Naive thymus-derived CD4-positive, alpha-beta T cell (primary cell): Measurements from ENCODE around the gene LGR5. TPM values are rescaled to one million over a fixed set of nuclear protein-coding genes. Genes with fewer than 3 reads are reported as not detected.

Source experiments
- ATAC-seq: fragments of 150-1000 bp; cut with Tn5 transposase; 2 replicates; pipeline ENCODE4 v1.10.0; 2021; ENCODE audit warnings: mild to moderate bottlenecking, moderate library complexity
- CTCF ChIA-PET: fragments of 350-600 bp; sonication (Branson Sonifier 250); formaldehyde crosslinking; loops from one replicate; lab custom pipeline; 2021; ENCODE audit warnings: antibody characterized with exemption; lab: Charles Lee
- POLR2A ChIA-PET: fragments of 350-600 bp; sonication (Branson Sonifier 250); formaldehyde crosslinking; loops from one replicate; lab custom pipeline; 2021; ENCODE audit warnings: antibody characterized with exemption, inconsistent platforms; lab: Charles Lee
- DNase-seq, 9 donors: peaks; one replicate each; pipeline versions ENCODE4 v3.0.0 to v3.0.0-alpha.2; 2020 to 2022; ENCODE audit warnings: mixed read lengths in 1 of 9
- H3K27ac ChIP-seq: one replicate; pipeline ENCODE4 v1.7.0; 2013; ENCODE audit warnings: mild to moderate bottlenecking, low read depth, low read length, moderate library complexity
- H3K27me3 ChIP-seq, 2 donors: one replicate each; pipeline ENCODE4 v1.7.0; 2013; ENCODE audit warnings: low read length in 2 of 2, mild to moderate bottlenecking in 2 of 2, moderate library complexity in 2 of 2; ENCODE audit not compliant: control insufficient read depth in 2 of 2, insufficient read depth in 2 of 2
- H3K36me3 ChIP-seq, 3 experiments: 1 replicate in 2 of 3; 2 replicates in 1 of 3; pipeline ENCODE4 v1.7.0; 2013; ENCODE audit warnings: low read length in 3 of 3, mild to moderate bottlenecking in 3 of 3, moderate library complexity in 1 of 3; ENCODE audit not compliant: insufficient read depth in 3 of 3, control insufficient read depth in 2 of 3
- H3K4me1 ChIP-seq, 2 donors: one replicate each; pipeline ENCODE4 v1.7.0; 2013; ENCODE audit warnings: low read length in 2 of 2, mild to moderate bottlenecking in 2 of 2, moderate library complexity in 1 of 2; ENCODE audit not compliant: control insufficient read depth in 2 of 2, insufficient read depth in 2 of 2
- H3K4me3 ChIP-seq: 2 replicates; pipeline ENCODE4 v1.7.0; 2013; ENCODE audit warnings: mild to moderate bottlenecking, low read length
- H3K9me3 ChIP-seq, 3 experiments: 1 replicate in 2 of 3; 2 replicates in 1 of 3; pipeline ENCODE4 v1.7.0; 2013; ENCODE audit warnings: low read length in 3 of 3; ENCODE audit not compliant: control insufficient read depth in 2 of 3
- H3K27ac Mint-ChIP-seq, 9 donors: one replicate each; pipeline ENCODE4 v1.8.0; 2020 to 2022; ENCODE audit warnings: mixed read lengths in 9 of 9, mild to moderate bottlenecking in 8 of 9, moderate library complexity in 5 of 9, inconsistent platforms in 2 of 9
- H3K27me3 Mint-ChIP-seq, 5 donors: one replicate each; pipeline ENCODE4 v1.8.0; 2021 to 2022; ENCODE audit warnings: mixed read lengths in 5 of 5, mild to moderate bottlenecking in 1 of 5
- H3K36me3 Mint-ChIP-seq, 5 donors: one replicate each; pipeline ENCODE4 v1.8.0; 2020 to 2022; ENCODE audit warnings: mixed read lengths in 5 of 5, mild to moderate bottlenecking in 3 of 5, inconsistent platforms in 1 of 5
- H3K4me1 Mint-ChIP-seq, 7 donors: one replicate each; pipeline ENCODE4 v1.8.0; 2020 to 2022; ENCODE audit warnings: mixed read lengths in 7 of 7, mild to moderate bottlenecking in 3 of 7, inconsistent platforms in 1 of 7
- H3K4me3 Mint-ChIP-seq, 10 donors: one replicate each; pipeline ENCODE4 v1.8.0; 2020 to 2022; ENCODE audit warnings: mild to moderate bottlenecking in 10 of 10, mixed read lengths in 10 of 10, moderate library complexity in 6 of 10, inconsistent platforms in 2 of 10
- H3K9me3 Mint-ChIP-seq, 11 donors: one replicate each; pipeline ENCODE4 v1.8.0; 2020 to 2022; ENCODE audit warnings: mixed read lengths in 11 of 11, mild to moderate bottlenecking in 4 of 11, inconsistent platforms in 1 of 11, moderate library complexity in 1 of 11
- intact Hi-C, 2 donors: fragments of 100-400 bp; cut with micrococcal nuclease; formaldehyde crosslinking; loops; one replicate each; pipeline ENCODE4 v1.15.1; 2023
- polyA plus RNA-seq, 2 donors: library from polyadenylated mRNA; unstranded; fragments of 300-500 nt; fragmentation: Illumina TruSeq; gene quantifications; one replicate each; pipeline ENCODE4 v1.2.3, GENCODE V29; 2021
- total RNA-seq, 6 experiments: library from RNA in 5 of 6; stranded (reverse) in 5 of 6; gene quantifications; 1 replicate in 5 of 6; 2 replicates in 1 of 6; pipeline ENCODE4 v1.2.3 and lab custom pipeline; 2021 to 2026

LGR5 gene
- total and polyA plus RNA-seq, 7 experiments from 2014 or later = not detected

DNA sequence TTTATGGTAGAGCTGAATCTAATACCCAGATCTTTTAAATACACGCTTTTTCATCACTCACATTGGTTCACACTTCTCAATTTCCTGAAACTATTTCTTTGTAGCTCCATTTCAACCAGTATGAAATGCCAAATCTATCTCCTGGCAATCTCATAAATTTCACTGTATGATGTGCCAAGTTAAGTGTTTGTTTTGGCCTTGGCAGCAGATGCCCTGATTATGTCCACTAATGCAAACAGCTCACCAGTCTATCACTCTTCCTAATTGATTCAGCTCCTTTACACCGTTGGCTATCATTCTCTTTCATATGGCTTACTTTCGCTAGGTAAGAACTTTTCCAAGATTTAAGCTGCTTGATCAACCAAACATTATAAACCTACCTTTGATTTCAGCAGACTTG lies 165.4 kb downstream of the LGR5 start:
- Mint-ChIP-seq H3K36me3 (peaks cover 0 to 23% (median 17%) of the 10 kb centered on the region in 5 donors), H3K4me3 (no peak overlapping the region), H3K4me1 (peaks cover 4 to 26% (median 13%) of the 10 kb centered on the region in 7 donors), H3K27me3 (peaks cover 0 to 2% (median 0%) of the 10 kb centered on the region in 5 donors), H3K9me3 (no peaks in the 10 kb centered on the region), H3K27ac (peak overlapping the region in 4 of 9 donors; percentile 51 to 70 (median 63))
- Histone ChIP-seq H3K4me3 (no peak overlapping the region), H3K27ac (no peak overlapping the region), H3K9me3 (no peaks in the 10 kb centered on the region), H3K27me3 (no peaks in the 10 kb centered on the region), H3K36me3 (peaks cover 0 to 25% (median 14%) of the 10 kb centered on the region in 3 experiments), H3K4me1 (no peaks in the 10 kb centered on the region)
- ATAC-seq = no peak
- DNase-seq = no peak
- intact Hi-C loops = no loop called here
- CTCF ChIA-PET = no interaction called here
- POLR2A ChIA-PET = interaction anchor here (0.5 to 1.1 kb wide), 2 partner anchors 83 to 149 kb away, joined by 3 to 4 read pairs; partner anchors contain the start of gene RAB21

GRCh38 chr12:71607494-71608330 lies 168.1 kb downstream of the LGR5 start:
- peaks cover 0 to 36% (median 27%) of the 10 kb centered on the region in 5 donors for H3K36me3 Mint-ChIP-seq

DNA sequence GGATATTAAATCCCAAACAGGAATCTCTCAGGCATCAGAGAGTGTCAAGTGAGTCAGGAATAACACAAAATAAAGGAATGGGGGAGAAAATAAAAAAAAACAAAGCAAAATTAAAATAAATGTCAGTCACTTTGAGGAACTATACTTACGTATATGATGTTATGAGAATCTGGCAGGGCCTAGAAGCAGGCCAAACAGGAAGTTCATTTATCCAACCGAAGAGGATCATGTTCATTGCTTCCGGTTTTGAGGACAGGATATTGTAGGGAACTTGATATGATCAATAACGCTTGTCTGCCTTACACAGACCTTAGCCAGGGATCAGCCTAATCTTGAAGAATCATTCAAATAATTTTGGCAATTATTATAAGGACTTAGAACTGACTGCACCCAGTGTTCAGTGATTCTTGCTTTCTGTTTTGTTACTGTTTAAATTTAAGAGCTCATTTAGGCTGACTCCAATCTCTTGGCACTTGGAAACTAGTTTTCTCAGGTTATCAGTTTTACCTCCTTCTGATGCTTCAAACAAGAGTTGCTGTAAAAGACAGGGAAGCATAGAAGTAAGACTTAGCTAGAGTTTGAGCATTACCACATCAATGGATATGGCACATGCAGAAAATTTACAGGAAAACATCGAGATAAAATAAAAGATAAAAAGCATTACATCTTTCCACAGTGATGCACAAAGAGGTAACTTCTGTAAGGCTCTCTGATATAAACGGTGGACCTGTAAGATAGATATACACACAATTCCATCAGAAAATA lies 170.6 kb downstream of the LGR5 start:
- ATAC-seq (peak; percentile 70), DNase-seq (peak in 7 of 9 donors; percentile 8 to 43 (median 24))
- peaks cover 0 to 8% of the 10 kb centered on the region in 2 donors for H3K4me1 ChIP-seq
- peak overlapping the region; percentile 67 for H3K27ac ChIP-seq
- ChIA-PET CTCF (no interaction called here), POLR2A (no interaction called here)
- Mint-ChIP-seq H3K4me3 (peak overlapping the region in 9 of 10 donors; percentile 7 to 80 (median 62)), H3K9me3 (no peaks in the 10 kb centered on the region), H3K27me3 (no peaks in the 10 kb centered on the region), H3K4me1 (peaks cover 7 to 48% (median 33%) of the 10 kb centered on the region in 7 donors), H3K27ac (peak overlapping the region; percentile 79 to 98 (median 91)), H3K36me3 (peaks cover 4 to 50% (median 38%) of the 10 kb centered on the region in 5 donors)
- no peaks in the 10 kb centered on the region for H3K27me3 ChIP-seq
- H3K4me3 ChIP-seq = no peak overlapping the region
- H3K36me3 ChIP-seq = peaks cover 11 to 53% (median 33%) of the 10 kb centered on the region in 3 experiments
- no peaks in the 10 kb centered on the region for H3K9me3 ChIP-seq
- intact Hi-C loops = loop anchor here (2.0 to 5.0 kb wide), 3 partner anchors 17 to 232 kb away; no protein-coding TSS in a partner anchor

More at GRCh38 chr12:71607494-71608330, 168.1 kb downstream of the LGR5 start:
- ChIA-PET CTCF (no interaction called here), POLR2A (no interaction called here)
- ATAC-seq (no peak), DNase-seq (no peak)
- intact Hi-C loops = no loop called here
- Mint-ChIP-seq H3K27me3 (no peaks in the 10 kb centered on the region), H3K27ac (peak overlapping the region in 8 of 9 donors; percentile 36 to 79 (median 70)), H3K9me3 (no peaks in the 10 kb centered on the region), H3K4me3 (no peak overlapping the region), H3K4me1 (peaks cover 7 to 47% (median 33%) of the 10 kb centered on the region in 7 donors)
- peaks cover 0 to 8% of the 10 kb centered on the region in 2 donors for H3K4me1 ChIP-seq
- peaks cover 2 to 29% (median 21%) of the 10 kb centered on the region in 3 experiments for H3K36me3 ChIP-seq
- H3K9me3 ChIP-seq = no peaks in the 10 kb centered on the region
- no peak overlapping the region for H3K27ac ChIP-seq
- H3K4me3 ChIP-seq = no peak overlapping the region
- H3K27me3 ChIP-seq = no peaks in the 10 kb centered on the region

- Mint-ChIP-seq H3K27ac (peak overlapping the region in 8 of 9 donors; percentile 9 to 58 (median 22)), H3K4me3 (no peak overlapping the region), H3K9me3 (no peaks in the 10 kb centered on the region), H3K4me1 (peaks cover 18 to 49% (median 36%) of the 10 kb centered on the region in 7 donors), H3K36me3 (peaks cover 28 to 56% (median 41%) of the 10 kb centered on the region in 5 donors), H3K27me3 (no peaks in the 10 kb centered on the region)
- CTCF ChIA-PET = no interaction called here
- intact Hi-C loops = loop anchor here in 1 of 2 donors (2.0 kb wide), 1 partner anchor 15 kb away; no protein-coding TSS in a partner anchor
- no peaks in the 10 kb centered on the region for H3K27me3 ChIP-seq
- H3K36me3 ChIP-seq = peaks cover 21 to 93% (median 49%) of the 10 kb centered on the region in 3 experiments
- H3K27ac ChIP-seq = no peak overlapping the region
- POLR2A ChIA-PET = interaction anchor here (0.7 kb wide), 1 partner anchor 42 kb away, joined by 3 read pairs; the partner anchor contains the start of gene THAP2
- ATAC-seq (no peak), DNase-seq (no peak)
- peaks cover 0 to 6% of the 10 kb centered on the region in 2 donors for H3K4me1 ChIP-seq
- no peak overlapping the region for H3K4me3 ChIP-seq
- no peaks in the 10 kb centered on the region for H3K9me3 ChIP-seq
Observed at GRCh38 chr12:71621938-71622337, 182.3 kb downstream of the LGR5 start.

DNA sequence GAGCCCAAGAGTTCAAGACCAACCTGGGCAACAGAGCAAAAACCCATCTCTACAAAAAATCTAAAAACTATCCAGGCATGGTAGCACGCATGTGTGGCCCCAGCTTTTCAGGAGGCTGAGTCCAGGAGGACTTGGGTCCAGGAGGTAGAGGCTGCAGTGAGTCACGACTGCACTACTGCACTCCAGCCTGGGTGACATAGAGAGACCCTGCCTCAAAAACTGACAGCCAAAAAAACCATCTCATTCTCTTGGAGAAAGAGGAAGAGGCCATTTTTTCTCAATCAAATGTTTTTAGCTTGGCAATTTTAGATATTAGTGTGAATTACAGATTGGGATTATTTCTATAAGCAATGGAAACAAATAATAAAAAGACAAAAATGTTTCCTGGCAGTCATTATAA lies 185.9 kb downstream of the LGR5 start:
- no peaks in the 10 kb centered on the region for H3K9me3 Mint-ChIP-seq
- Histone ChIP-seq H3K4me3 (no peak overlapping the region), H3K9me3 (no peaks in the 10 kb centered on the region), H3K27ac (no peak overlapping the region), H3K27me3 (no peaks in the 10 kb centered on the region), H3K36me3 (peaks cover 21 to 85% (median 39%) of the 10 kb centered on the region in 3 experiments), H3K4me1 (peaks cover 0 to 6% of the 10 kb centered on the region in 2 donors)
- ChIA-PET CTCF (interaction anchor here (1.0 kb wide), 1 partner anchor 121 kb away, joined by 3 read pairs; no protein-coding TSS in a partner anchor), POLR2A (no interaction called here)
- no peak for DNase-seq
- intact Hi-C loops = loop anchor here in 1 of 2 donors (5.0 kb wide), 1 partner anchor 37 kb away; the partner anchor contains the start of genes THAP2 and ZFC3H1
- peak overlapping the region in 3 of 10 donors; percentile 19 to 68 (median 41) for H3K4me3 Mint-ChIP-seq
- no peak for ATAC-seq
- H3K36me3 Mint-ChIP-seq = peaks cover 28 to 56% (median 33%) of the 10 kb centered on the region in 5 donors
- peak overlapping the region in 6 of 9 donors; percentile 44 to 84 (median 72) for H3K27ac Mint-ChIP-seq
- H3K4me1 Mint-ChIP-seq = peaks cover 19 to 46% (median 31%) of the 10 kb centered on the region in 7 donors
- H3K27me3 Mint-ChIP-seq = no peaks in the 10 kb centered on the region

DNA sequence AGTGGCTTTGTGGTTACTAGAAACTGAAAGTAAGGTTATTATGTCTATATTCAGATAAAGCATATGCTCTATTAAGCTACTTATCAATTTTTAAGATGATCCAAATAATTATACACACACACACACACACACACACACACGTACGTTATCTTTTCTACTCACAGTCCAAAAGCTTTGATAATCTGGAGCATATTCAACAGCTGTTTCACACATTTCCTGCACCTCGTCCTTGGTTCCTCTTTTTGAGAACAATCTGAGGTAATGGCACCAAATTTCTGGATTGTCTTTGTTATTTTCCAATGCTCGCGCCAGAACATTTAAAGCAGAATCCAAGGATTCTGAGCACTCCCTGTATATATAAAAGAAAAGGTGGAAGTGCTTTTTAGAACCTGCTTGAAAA lies 186.5 kb downstream of the LGR5 start:
- ATAC-seq = no peak
- peaks cover 22 to 54% (median 29%) of the 10 kb centered on the region in 5 donors for H3K36me3 Mint-ChIP-seq

More for the DNA sequence above, 186.5 kb downstream of the LGR5 start:
- H3K4me1 ChIP-seq = peaks cover 0 to 6% of the 10 kb centered on the region in 2 donors
- peaks cover 14 to 40% (median 25%) of the 10 kb centered on the region in 7 donors for H3K4me1 Mint-ChIP-seq
- intact Hi-C loops = loop anchor here (2.0 to 5.0 kb wide), 3 partner anchors 13 to 36 kb away; partner anchors contain the start of genes THAP2 (in 1 of the 2) and ZFC3H1 (in 1 of the 2)
- H3K4me3 ChIP-seq = no peak overlapping the region
- POLR2A ChIA-PET = interaction anchor here (0.6 to 3.1 kb wide), 2 partner anchors 17 to 37 kb away, joined by 3 to 16 read pairs; partner anchors contain the start of genes THAP2 and ZFC3H1
- H3K9me3 Mint-ChIP-seq = no peaks in the 10 kb centered on the region
- peaks cover 25 to 85% (median 43%) of the 10 kb centered on the region in 3 experiments for H3K36me3 ChIP-seq
- no peaks in the 10 kb centered on the region for H3K27me3 Mint-ChIP-seq
- H3K9me3 ChIP-seq = no peaks in the 10 kb centered on the region
- H3K27ac ChIP-seq = peak overlapping the region; percentile 15
- H3K27me3 ChIP-seq = no peaks in the 10 kb centered on the region
- CTCF ChIA-PET = interaction anchor here (1.0 to 2.1 kb wide), 2 partner anchors 10 to 121 kb away, joined by 3 to 6 read pairs; no protein-coding TSS in a partner anchor
- H3K4me3 Mint-ChIP-seq = peak overlapping the region in 8 of 10 donors; percentile 23 to 68 (median 42)
- DNase-seq = no peak
- peak overlapping the region; percentile 21 to 86 (median 70) for H3K27ac Mint-ChIP-seq
